GM12874 (cell line): ENCODE measurements around the gene FRMD4A.

ENCODE experiments used
- TF ChIP-seq, protein P1 (sequence below): IDR thresholded peaks from 2 replicates; pipeline ENCODE4 v1.5.1; 2011; ENCODE audit warnings: low read depth, mild to moderate bottlenecking, control low read depth, low read length, moderate library complexity; ENCODE audit not compliant: insufficient read depth

The FRMD4A gene

DNA sequence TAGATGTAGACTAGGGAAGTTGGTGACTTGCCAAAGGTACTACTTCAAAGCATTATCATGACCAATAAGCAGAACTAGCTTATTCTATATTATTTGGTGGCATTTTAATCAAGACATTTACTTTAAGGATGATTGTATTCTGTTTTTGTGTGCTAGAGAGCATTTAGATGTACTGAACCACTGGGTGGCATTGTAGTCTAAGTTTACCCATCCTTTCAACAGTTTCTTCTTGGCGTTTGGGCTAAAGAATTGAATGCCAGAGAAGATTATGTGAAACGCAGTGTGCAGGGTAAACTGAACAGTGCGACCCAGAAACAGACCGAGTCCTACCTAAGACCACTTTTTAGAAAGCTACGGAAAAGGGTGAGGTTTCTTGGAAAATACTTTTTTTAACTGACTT, 717.2 kb downstream of the FRMD4A start:
- TF ChIP-seq, protein P1, sequence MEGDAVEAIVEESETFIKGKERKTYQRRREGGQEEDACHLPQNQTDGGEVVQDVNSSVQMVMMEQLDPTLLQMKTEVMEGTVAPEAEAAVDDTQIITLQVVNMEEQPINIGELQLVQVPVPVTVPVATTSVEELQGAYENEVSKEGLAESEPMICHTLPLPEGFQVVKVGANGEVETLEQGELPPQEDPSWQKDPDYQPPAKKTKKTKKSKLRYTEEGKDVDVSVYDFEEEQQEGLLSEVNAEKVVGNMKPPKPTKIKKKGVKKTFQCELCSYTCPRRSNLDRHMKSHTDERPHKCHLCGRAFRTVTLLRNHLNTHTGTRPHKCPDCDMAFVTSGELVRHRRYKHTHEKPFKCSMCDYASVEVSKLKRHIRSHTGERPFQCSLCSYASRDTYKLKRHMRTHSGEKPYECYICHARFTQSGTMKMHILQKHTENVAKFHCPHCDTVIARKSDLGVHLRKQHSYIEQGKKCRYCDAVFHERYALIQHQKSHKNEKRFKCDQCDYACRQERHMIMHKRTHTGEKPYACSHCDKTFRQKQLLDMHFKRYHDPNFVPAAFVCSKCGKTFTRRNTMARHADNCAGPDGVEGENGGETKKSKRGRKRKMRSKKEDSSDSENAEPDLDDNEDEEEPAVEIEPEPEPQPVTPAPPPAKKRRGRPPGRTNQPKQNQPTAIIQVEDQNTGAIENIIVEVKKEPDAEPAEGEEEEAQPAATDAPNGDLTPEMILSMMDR = 0 out of 2 replicates have a peak, but pooled peaks have one; percentile 8

DNA sequence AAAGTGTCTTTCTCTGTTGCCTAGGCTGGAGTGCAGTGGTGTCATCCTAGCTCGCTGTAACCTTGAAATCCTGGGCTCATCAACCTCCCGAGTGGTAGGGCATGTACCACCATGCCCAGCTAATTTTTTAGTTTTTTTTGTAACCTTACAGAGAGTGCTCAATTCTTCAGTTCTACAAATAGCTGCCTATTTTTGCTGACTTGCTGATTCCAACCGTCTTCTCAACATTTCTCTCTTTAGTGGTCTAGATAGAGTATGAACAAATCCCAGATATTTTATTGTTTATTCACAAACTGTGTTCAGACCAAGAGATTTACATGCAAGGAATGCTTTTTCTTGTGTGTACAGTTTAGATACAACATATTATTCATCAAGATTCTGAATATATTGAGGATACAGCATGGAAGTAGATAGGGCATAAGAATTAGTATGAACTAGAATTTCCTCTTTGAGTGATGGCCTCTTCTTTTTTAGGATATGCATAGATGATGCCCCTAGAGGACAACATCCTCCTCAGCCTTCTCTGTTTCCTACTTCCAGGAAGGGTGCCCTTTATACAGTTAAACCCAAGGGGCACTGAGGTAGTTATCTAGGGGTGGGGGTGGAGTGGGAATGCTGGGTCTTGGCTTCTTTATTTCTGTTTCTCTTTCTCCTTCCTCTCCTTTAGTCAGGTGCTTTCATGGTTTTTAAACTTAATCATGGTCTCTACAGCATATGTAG, 717.9 kb downstream of the FRMD4A start:
- TF ChIP-seq, protein P1 = no peak

DNA sequence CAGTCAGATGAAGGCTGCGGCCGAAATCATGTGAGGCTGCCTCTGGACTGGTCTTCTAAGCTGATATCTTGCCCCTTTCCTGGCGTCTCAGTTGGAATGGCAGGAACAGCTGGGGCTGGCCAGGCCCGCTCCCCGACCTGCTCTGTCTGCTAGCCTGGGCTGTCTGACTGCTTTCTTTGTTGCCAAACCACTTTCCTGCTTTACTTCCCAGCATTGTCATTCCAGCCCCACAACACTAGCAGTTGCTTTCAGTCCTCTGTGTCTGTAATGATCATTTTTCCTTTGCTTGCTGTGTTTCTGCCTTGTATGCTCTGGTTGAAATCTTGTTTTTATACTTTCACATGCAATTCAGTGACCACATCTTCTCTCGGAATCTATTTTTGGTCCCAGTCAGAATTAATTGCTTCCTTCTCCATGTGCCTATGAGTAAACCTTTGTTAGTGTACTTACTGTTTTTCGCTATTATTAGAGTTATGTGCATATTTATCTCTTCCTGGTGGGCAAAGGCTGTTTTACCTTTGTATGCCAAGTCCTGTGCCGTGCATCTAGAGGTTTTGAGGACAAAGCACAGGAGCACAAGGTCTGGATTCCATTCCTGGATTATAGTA, 722.4 kb downstream of the FRMD4A start:
- TF ChIP-seq, protein P1 = no peak

DNA sequence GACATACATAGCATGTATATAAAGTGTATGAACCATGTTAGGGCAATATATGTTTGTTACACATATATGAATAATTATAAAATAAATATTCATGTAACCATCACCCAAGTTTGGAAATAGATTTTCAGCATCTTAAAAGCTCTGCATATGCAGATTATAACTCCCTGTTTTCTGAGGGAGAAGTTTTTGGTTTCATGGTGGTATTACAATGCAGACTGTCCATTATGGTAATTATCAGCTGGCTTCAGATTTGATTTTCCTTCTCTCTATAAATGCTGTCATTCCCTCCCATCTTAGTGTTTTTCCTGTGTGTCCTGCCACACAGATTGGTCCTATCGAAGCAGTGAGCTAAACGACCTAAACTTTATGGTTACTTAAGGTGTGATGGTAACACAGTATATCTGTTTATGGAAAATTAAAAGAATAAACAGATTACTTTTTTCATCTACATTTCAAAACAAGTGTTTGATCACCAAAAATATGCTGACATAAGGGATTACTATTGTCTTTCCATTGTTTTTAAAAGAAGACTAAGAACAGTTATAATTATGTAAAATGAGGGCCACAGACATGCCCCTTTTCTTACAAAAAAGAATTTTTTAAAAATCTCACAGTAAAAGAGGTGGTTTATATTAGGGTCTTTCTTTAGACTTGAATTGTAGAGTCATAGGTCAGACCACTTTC, 726.2 kb downstream of the FRMD4A start:
- TF ChIP-seq, protein P1 = no peak

DNA sequence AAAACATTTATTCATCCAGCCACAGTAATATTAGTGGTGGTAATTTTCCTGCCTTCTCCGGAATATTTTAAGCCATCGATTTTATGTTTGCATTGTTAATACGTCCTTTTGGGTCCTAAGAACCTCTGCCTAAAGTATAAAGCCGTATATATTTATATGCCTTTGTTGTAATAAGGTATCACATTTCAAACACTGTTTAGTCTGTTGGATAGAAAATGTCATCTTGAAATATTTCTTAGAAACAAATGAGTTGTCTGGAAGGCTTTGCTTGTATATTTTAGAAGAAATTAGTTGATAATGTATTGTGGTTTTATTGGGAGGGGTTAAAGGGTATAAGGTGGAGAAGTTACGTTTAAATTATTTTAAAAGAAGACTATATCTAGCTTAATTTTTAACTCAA, 732.8 kb downstream of the FRMD4A start:
- TF ChIP-seq, protein P1 = no peak

DNA sequence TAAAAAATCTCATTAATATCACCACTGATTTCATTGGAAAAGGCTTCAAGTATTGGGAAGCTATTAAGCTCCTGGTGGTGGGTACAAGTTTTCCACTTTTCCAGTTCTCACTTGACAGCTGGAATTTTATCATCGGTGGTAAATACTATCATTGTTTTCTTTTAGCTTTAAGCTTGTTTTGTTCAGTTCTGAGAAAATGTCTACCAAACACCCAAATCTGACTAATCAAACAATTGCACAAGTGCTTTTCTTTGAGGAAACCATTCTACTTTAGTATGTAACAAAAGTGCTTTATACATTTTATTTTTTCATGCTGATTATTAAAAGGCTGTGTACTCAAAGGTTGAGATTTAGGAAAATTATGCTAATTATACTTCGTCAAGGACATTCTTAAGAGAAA, 736.1 kb downstream of the FRMD4A start:
- TF ChIP-seq, protein P1 = no peak
